T-helper 9 cell (primary cell): ENCODE measurements around the gene ANGPTL8.

Experiments
- DNase-seq: peaks from one replicate; pipeline ENCODE4 v3.0.0-alpha.2; 2020

Gene ANGPTL8

DNA sequence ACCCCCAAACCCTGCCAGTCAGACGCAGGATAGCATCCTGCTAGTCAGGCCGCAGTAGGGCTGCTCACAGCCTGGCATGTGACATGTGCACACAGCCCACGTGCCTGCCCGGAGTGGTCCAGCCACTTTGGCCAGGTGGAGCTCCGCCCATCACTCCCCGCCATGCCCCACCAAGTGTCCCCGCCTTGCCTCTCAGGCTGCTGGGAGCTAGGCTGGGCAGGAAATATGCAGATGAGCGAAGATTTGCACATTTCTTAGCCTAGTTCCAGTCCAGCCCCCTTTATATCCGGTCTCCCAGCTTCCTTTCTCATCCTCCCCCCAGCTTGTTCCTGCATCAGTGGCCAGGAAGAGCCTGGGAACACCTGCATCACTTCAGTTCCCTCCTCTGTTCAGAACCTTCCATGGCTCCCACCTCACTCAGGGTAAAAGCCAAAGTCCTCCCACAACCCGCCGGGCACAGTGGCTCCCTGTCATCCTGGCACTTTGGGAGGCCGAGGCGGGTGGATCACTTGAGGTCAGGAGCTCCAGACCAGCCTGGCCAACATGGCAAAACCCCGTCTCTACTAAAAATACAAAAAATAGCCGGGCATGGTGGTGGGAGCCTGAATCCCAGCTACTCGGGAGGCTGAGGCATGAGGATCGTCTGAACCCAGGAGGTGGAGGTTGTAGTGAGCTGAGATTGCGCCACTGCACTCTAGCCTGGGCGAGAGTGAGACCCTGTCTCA, 25.2 kb downstream of the ANGPTL8 start:
- no peak for DNase-seq

- DNase-seq, result no peak
Observed at GRCh38 chr19:11265177-11265784, 25.9 kb downstream of the ANGPTL8 start.

DNA sequence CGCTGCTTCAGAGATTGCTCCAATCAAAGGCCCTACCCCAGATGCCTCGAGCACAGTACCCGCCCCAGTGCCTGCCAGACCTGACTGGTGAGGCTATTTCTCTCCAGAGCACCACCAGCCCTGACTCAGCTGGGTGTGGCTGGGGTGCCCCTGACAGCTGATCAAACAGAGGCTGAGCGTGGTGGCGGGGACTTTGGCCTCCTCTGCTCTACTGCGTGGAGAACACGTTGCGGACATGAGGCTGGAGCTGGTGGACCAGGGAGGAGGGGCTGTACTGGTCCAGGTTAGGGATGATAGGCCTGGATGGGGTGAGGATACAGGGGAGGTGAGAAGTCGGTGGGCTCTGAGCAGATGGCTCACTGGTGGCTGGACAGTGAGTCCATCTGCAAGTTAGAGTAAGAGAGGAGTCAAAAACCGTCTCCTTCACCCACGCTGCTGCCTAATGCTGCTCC, 26.4 kb downstream of the ANGPTL8 start:
- DNase-seq, result no peak

DNA sequence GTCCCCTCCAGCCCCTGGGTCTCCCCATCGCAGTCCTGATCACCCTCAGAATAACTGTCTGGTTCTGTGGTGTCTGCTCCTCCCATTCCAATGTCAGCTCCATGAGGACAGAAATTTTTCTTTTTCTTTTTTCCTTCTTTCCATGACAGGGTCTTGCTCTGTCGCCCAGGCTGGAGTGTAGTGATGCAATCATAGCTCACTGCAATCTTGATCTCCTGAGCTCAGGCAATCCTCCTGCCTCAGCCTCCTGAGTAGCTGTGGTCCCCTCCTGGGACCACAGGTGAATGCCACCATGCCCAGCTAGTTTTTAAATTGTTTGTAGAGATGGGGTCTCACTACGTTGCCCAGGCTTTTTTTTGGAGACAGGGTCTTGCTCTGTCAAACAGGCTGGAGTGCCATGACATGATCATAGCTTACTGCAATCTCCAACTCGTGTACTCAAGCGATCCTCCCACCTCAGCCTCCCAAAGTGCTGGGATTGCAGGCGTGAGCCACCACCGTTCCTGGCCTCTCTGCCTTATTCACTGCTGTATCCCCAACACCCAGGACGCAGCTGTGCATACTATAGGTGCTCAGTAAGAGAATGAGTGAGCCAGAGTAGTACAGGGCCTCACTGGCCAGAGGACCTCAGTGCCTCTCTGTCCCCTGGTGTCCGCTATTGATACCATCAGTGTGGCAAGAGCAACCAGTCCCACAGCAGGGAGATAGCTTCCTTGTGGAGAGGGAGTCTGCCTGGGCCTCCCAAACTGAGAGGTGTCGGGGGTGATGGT, 28.1 kb downstream of the ANGPTL8 start:
- DNase-seq, result no peak

- no peak for DNase-seq
Observed at GRCh38 chr19:11268783-11269267, 29.4 kb downstream of the ANGPTL8 start.

- DNase-seq, result no peak
Observed at GRCh38 chr19:11269408-11269807, 30.0 kb downstream of the ANGPTL8 start.

DNA sequence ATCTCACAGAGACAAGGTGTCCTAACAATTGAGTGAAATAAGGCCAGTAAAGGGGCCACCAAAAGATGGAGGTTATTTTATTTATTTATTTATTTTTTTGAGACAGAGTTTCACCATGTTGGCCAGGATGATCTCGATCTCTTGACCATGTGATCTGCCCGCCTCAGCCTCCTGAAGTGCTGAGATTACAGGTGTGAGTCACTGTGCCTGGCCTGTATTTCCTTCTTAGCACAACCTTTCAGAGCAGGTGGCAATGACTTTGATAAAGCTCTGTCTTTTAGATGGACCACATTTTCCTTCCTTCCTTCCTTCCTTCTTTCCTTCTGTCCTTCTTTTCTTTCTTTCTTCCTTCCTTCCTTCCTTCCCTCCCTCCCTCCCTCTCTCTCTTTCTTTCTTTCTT, 33.9 kb downstream of the ANGPTL8 start:
- no peak for DNase-seq

DNA sequence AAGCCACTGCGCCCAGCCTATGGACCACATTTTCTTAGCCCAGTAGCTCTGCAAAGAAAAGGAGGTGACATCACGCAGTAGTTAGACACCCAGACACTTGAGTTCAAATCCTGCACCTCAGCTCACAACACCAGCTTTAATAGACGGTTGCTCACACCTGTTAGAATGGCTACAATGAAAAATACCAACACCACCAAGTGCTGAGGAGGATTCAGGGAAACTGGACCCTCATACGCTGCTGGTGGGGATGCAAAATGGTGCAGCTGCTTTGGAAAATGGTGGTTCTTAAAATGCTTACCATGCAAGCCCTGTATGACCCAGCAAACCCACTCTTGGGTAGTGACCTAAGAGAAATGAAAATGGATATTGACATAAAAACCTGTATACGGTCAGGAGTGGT, 34.6 kb downstream of the ANGPTL8 start:
- DNase-seq, result no peak

DNA sequence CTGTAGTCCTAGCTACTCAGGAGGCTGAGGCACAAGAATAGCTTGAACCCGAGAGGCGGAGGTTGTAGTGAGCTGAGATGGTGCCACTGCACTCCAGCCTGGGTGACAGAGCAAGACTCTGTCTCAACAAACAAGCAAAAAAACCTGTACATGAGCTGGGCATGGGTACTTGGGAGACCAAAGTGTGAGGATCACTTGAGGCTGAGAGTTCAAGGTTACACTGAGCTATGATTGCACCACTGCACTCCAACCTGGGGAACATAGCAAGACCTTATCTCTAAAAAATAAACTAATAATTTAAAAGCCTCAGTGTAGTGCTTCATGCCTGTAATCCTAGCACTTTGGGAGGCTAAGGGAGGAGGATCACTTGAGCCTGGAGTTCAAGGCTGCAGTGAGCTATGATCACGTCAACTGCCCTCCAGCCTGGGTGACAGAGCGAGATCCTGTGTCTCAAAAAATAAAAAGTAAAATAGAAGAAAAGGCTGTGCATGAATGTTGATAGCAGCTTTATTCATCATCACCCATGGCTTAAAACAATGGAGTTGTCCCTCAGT, 35.2 kb downstream of the ANGPTL8 start:
- no peak for DNase-seq

- DNase-seq, result no peak
Observed at GRCh38 chr19:11278670-11279069, 39.3 kb downstream of the ANGPTL8 start.

GRCh38 chr19:11279505-11280236, 40.3 kb downstream of the ANGPTL8 start:
- peak; percentile 7 for DNase-seq

- no peak for DNase-seq
Observed at GRCh38 chr19:11281356-11282049, 42.1 kb downstream of the ANGPTL8 start.

- no peak for DNase-seq
Observed at GRCh38 chr19:11284515-11284914, 45.1 kb downstream of the ANGPTL8 start.

- DNase-seq, result no peak
Observed at GRCh38 chr19:11286312-11286974, 47.0 kb downstream of the ANGPTL8 start.

GRCh38 chr19:11288349-11288748, 48.9 kb downstream of the ANGPTL8 start:
- DNase-seq, result no peak

DNA sequence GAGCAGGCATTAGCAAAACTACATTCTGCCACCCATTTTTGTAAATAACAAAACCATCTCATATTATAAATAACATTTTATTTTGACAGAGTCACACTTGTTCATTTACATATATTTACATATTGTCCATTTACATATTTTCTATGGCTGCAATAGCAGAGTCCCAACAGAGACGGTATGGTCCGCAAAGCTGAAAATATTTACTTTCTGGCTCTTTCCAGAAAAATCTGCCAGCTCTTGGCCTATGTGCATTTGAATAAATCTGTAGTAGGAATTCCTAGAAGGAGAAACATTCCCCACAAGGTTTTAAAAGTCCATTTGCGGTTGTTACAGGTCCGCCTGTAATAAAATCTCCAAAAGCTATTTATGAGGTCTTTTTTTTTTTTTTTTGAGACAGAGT, 50.8 kb downstream of the ANGPTL8 start:
- DNase-seq, result no peak

DNA sequence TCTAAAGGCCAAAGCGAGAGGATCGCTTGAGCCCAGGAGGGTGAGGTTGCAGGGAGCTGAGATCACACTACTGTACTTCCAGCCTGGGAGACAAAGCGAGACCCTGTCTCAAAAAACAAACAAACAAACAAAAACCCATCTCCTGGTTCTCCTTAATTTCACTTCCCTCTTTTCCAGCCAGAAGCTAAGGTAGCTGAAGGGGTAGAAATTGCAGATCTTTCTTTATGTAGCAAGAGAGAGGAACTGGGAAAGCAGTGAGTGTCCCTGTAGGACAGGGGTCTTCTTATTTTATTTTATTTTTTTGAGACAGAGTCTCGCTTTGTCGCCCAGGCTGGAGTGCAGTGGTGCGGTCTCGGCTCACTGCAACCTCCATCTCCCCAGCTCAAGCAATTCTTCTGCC, 52.0 kb downstream of the ANGPTL8 start:
- no peak for DNase-seq
